NCI-H345 treated with DMSO at 0.1 percent for 48 hours (cell line): ENCODE results near the gene KRTAP10-7.
A peak's percentile ranks its signal among the peaks of the same experiment; 100 is the strongest.
"Not testable (repeated sequence)": the region's sequence is repeated elsewhere in the genome, so short reads cannot be mapped to it uniquely, and the experiment has no call there.

ENCODE experiments used
- DNase-seq: peaks from one replicate; lab custom pipeline; 2025; ENCODE audit not compliant: unreplicated experiment; lab: John Stamatoyannopoulos, UW

The KRTAP10-7 gene

GRCh38 chr21:44627831-44628233 is 27.4 kb downstream of the KRTAP10-7 start:
- not testable (repeated sequence) for DNase-seq

GRCh38 chr21:44628707-44629391 is 28.5 kb downstream of the KRTAP10-7 start:
- no peak for DNase-seq

- DNase-seq: no peak
Observed at GRCh38 chr21:44630440-44630839, 30.0 kb downstream of the KRTAP10-7 start.

GRCh38 chr21:44632067-44632466 is 31.7 kb downstream of the KRTAP10-7 start:
- no peak for DNase-seq

GRCh38 chr21:44636209-44637017 is 36.0 kb downstream of the KRTAP10-7 start:
- DNase-seq: no peak

GRCh38 chr21:44637018-44637850 is 36.8 kb downstream of the KRTAP10-7 start, which contains the start of gene KRTAP10-10:
Gene KRTAP10-10 (plus strand): TSS chr21:44637356. CDS start chr21:44637418, 62 bp downstream.
- no peak for DNase-seq

GRCh38 chr21:44637851-44638348 is 37.5 kb downstream of the KRTAP10-7 start:
- DNase-seq: not testable (repeated sequence)

GRCh38 chr21:44638506-44639330 is 38.3 kb downstream of the KRTAP10-7 start:
- not testable (repeated sequence) for DNase-seq

- DNase-seq: no peak
Observed at GRCh38 chr21:44639331-44639655, 38.9 kb downstream of the KRTAP10-7 start.

GRCh38 chr21:44640761-44641160 is 40.4 kb downstream of the KRTAP10-7 start:
- no peak for DNase-seq

GRCh38 chr21:44643741-44644310 is 43.4 kb downstream of the KRTAP10-7 start:
- no peak for DNase-seq

- no peak for DNase-seq
Observed at GRCh38 chr21:44644878-44645277, 44.5 kb downstream of the KRTAP10-7 start.

GRCh38 chr21:44646366-44647221 is 46.2 kb downstream of the KRTAP10-7 start, which contains the start of gene KRTAP10-11:
Gene KRTAP10-11 (plus strand): TSS chr21:44646414. CDS start chr21:44646459, 45 bp downstream.
- not testable (repeated sequence) for DNase-seq

- DNase-seq: peak; percentile 76
Observed at GRCh38 chr21:44647222-44647552, 46.8 kb downstream of the KRTAP10-7 start.

- no peak for DNase-seq
Observed at GRCh38 chr21:44648557-44649311, 48.3 kb downstream of the KRTAP10-7 start.

- DNase-seq: no peak
Observed at GRCh38 chr21:44649521-44650100, 49.2 kb downstream of the KRTAP10-7 start.

GRCh38 chr21:44650265-44650972 is 50.0 kb downstream of the KRTAP10-7 start:
- DNase-seq: no peak
